MM.1S (cell line): Measurements from ENCODE around the gene MARCHF10.
"Not testable (repeated sequence)": the region's sequence is repeated elsewhere in the genome, so short reads cannot be mapped to it uniquely, and the experiment has no call there.

Source experiments
- DNase-seq: peaks from one replicate; pipeline ENCODE4 v3.0.0-alpha.2; 2015
- H2AFZ ChIP-seq: fragments of 300-600 bp; sonication (generic); 2 replicates; pipeline ENCODE4 v1.6.0; 2016; ENCODE audit warnings: antibody characterized with exemption, low read length
- H3F3A ChIP-seq: fragments of 300-600 bp; sonication (generic); 2 replicates; pipeline ENCODE4 v1.6.1; 2016; ENCODE audit warnings: mild to moderate bottlenecking, antibody characterized with exemption, low read length, moderate library complexity, mixed read lengths; ENCODE audit not compliant: insufficient read depth
- H3K27ac ChIP-seq: fragments of 300-600 bp; sonication (generic); 2 replicates; pipeline ENCODE4 v1.5.1; 2016; ENCODE audit warnings: mild to moderate bottlenecking, low read length
- H3K27me3 ChIP-seq: fragments of 300-600 bp; sonication (generic); replicated peaks from 2 replicates; pipeline ENCODE4 v1.6.0; 2016; ENCODE audit warnings: low read length; ENCODE audit not compliant: insufficient read depth
- H3K36me3 ChIP-seq: fragments of 300-600 bp; sonication (generic); replicated peaks from 2 replicates; pipeline ENCODE4 v1.6.1; 2016; ENCODE audit warnings: mild to moderate bottlenecking, low read length, mixed read lengths; ENCODE audit not compliant: insufficient read depth
- H3K4me1 ChIP-seq: fragments of 300-600 bp; sonication (generic); 2 replicates; pipeline ENCODE4 v1.6.1; 2016; ENCODE audit warnings: low read length, mixed read lengths
- H3K4me2 ChIP-seq: fragments of 300-600 bp; sonication (generic); 2 replicates; pipeline ENCODE4 v1.6.0; 2016; ENCODE audit warnings: low read depth, low read length
- H3K4me3 ChIP-seq: fragments of 300-600 bp; sonication (generic); 2 replicates; pipeline ENCODE4 v1.5.1; 2016; ENCODE audit warnings: low read length, mixed read lengths
- H3K79me2 ChIP-seq: fragments of 300-600 bp; sonication (generic); 2 replicates; pipeline ENCODE4 v1.6.1; 2016; ENCODE audit warnings: mixed run types, low read length, mixed read lengths
- H3K9ac ChIP-seq: fragments of 300-600 bp; sonication (generic); 2 replicates; pipeline ENCODE4 v1.6.1; 2016; ENCODE audit warnings: low read length, mixed read lengths
- H3K9me2 ChIP-seq: fragments of 300-600 bp; sonication (generic); replicated peaks from 2 replicates; pipeline ENCODE4 v1.6.1; 2016; ENCODE audit warnings: mild to moderate bottlenecking, low read length, mixed read lengths; ENCODE audit not compliant: insufficient read depth
- H3K9me3 ChIP-seq: fragments of 300-600 bp; sonication (generic); replicated peaks from 2 replicates; pipeline ENCODE4 v1.6.1; 2016; ENCODE audit warnings: mild to moderate bottlenecking, low read length, mixed read lengths; ENCODE audit not compliant: insufficient read depth
- H4K20me1 ChIP-seq: fragments of 300-600 bp; sonication (generic); 2 replicates; pipeline ENCODE4 v1.6.1; 2016; ENCODE audit warnings: mild to moderate bottlenecking, low read length, moderate library complexity, mixed read lengths; ENCODE audit not compliant: insufficient read depth
- EZH2 ChIP-seq: fragments of 300-600 bp; sonication (generic); optimal IDR thresholded peaks from 2 replicates; pipeline ENCODE3; 2017; ENCODE audit warnings: low read depth, mild to moderate bottlenecking, antibody characterized with exemption, low read length, mixed read lengths
- EZH2phosphoT487 ChIP-seq: fragments of 300-600 bp; sonication (generic); IDR thresholded peaks from 2 replicates; pipeline ENCODE4 v1.6.1; 2018; ENCODE audit warnings: antibody characterized with exemption, low read length
- TF ChIP-seq, protein P1 (sequence below): fragments of 300-600 bp; sonication (generic); IDR thresholded peaks from 2 replicates; pipeline ENCODE4 v1.5.1; 2016; ENCODE audit warnings: antibody characterized with exemption, low read length, mixed read lengths

MARCHF10 gene

GRCh38 chr17:62832405-62832804, 24.3 kb upstream of the MARCHF10 start:
- H3K4me3 ChIP-seq, result no peak overlapping the region
- no peaks in the 10 kb centered on the region for H3F3A ChIP-seq
- TF ChIP-seq EZH2 (no peak), EZH2phosphoT487 (no peak)
- TF ChIP-seq, protein P1, sequence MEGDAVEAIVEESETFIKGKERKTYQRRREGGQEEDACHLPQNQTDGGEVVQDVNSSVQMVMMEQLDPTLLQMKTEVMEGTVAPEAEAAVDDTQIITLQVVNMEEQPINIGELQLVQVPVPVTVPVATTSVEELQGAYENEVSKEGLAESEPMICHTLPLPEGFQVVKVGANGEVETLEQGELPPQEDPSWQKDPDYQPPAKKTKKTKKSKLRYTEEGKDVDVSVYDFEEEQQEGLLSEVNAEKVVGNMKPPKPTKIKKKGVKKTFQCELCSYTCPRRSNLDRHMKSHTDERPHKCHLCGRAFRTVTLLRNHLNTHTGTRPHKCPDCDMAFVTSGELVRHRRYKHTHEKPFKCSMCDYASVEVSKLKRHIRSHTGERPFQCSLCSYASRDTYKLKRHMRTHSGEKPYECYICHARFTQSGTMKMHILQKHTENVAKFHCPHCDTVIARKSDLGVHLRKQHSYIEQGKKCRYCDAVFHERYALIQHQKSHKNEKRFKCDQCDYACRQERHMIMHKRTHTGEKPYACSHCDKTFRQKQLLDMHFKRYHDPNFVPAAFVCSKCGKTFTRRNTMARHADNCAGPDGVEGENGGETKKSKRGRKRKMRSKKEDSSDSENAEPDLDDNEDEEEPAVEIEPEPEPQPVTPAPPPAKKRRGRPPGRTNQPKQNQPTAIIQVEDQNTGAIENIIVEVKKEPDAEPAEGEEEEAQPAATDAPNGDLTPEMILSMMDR, result no peak
- no peak for DNase-seq
- H3K4me1 ChIP-seq, result no peaks in the 10 kb centered on the region
- no peak overlapping the region for H2AFZ ChIP-seq
- no peaks in the 10 kb centered on the region for H3K9me3 ChIP-seq
- no peak overlapping the region for H3K27ac ChIP-seq
- no peaks in the 10 kb centered on the region for H3K79me2 ChIP-seq
- no peak overlapping the region for H3K9ac ChIP-seq
- H4K20me1 ChIP-seq, result no peaks in the 10 kb centered on the region
- no peaks in the 10 kb centered on the region for H3K27me3 ChIP-seq
- H3K4me2 ChIP-seq, result no peak overlapping the region
- no peaks in the 10 kb centered on the region for H3K36me3 ChIP-seq
- H3K9me2 ChIP-seq, result no peaks in the 10 kb centered on the region

GRCh38 chr17:62831066-62831465, 23.0 kb upstream of the MARCHF10 start:
- H3F3A ChIP-seq, H3K4me1 ChIP-seq, H3K36me3 ChIP-seq, H3K9me3 ChIP-seq, H3K9me2 ChIP-seq, H3K4me2 ChIP-seq, H2AFZ ChIP-seq, H3K79me2 ChIP-seq, H3K9ac ChIP-seq, H3K27ac ChIP-seq, H4K20me1 ChIP-seq, H3K27me3 ChIP-seq, DNase-seq, H3K4me3 ChIP-seq: not testable (repeated sequence)

- no peak for TF ChIP-seq EZH2phosphoT487
- TF ChIP-seq EZH2, result no peak
- TF ChIP-seq, protein P1, result no peak
- Histone ChIP-seq H3K79me2 (no peaks in the 10 kb centered on the region), H3K4me2 (no peak overlapping the region), H3K4me3 (no peak overlapping the region), H3K9me2 (no peaks in the 10 kb centered on the region), H3K27ac (no peak overlapping the region), H3K36me3 (no peaks in the 10 kb centered on the region), H3K9ac (no peak overlapping the region), H3K4me1 (no peaks in the 10 kb centered on the region), H3F3A (no peaks in the 10 kb centered on the region), H3K9me3 (no peaks in the 10 kb centered on the region), H4K20me1 (no peaks in the 10 kb centered on the region), H3K27me3 (no peaks in the 10 kb centered on the region), H2AFZ (no peak overlapping the region)
- no peak for DNase-seq
These were observed 19.8 kb upstream of the MARCHF10 start for GRCh38 chr17:62827746-62828485.

GRCh38 chr17:62826956-62827355, 18.8 kb upstream of the MARCHF10 start:
- DNase-seq, result no peak
- Histone ChIP-seq H3K9me3 (no peaks in the 10 kb centered on the region), H2AFZ (no peak overlapping the region), H3K4me3 (no peak overlapping the region), H3F3A (no peaks in the 10 kb centered on the region), H3K4me2 (no peak overlapping the region), H3K27ac (no peak overlapping the region), H3K36me3 (no peaks in the 10 kb centered on the region), H3K9me2 (no peaks in the 10 kb centered on the region), H3K4me1 (no peaks in the 10 kb centered on the region), H3K27me3 (no peaks in the 10 kb centered on the region), H4K20me1 (no peaks in the 10 kb centered on the region), H3K9ac (no peak overlapping the region), H3K79me2 (no peaks in the 10 kb centered on the region)
- TF ChIP-seq, protein P1, result no peak
- no peak for TF ChIP-seq EZH2
- TF ChIP-seq EZH2phosphoT487, result no peak
